ENCODE results near the gene ANO3. TPM values are rescaled to one million over a fixed set of nuclear protein-coding genes. Genes with fewer than 3 reads are reported as not detected.

Gene ANO3
- total and polyA plus RNA-seq, 2 experiments from 2014 or later, result not detected

GRCh38 chr11:26580929-26581328 is 249.0 kb downstream of the ANO3 start:
- peaks cover 17% of the 10 kb centered on the region for H3K4me1 ChIP-seq (ENCODE audit: insufficient read depth)
- no peaks in the 10 kb centered on the region for H3K27me3 ChIP-seq (ENCODE audit: insufficient read depth)
- DNase-seq (ENCODE audit: low spot score), result no peak
- H3F3A ChIP-seq (replicated peaks; ENCODE audit: low read depth), result no peaks in the 10 kb centered on the region
- no peaks in the 10 kb centered on the region for H3K9me2 ChIP-seq (ENCODE audit: insufficient read depth)
- H3K36me3 ChIP-seq (ENCODE audit: insufficient read depth), result no peaks in the 10 kb centered on the region
- TF ChIP-seq EZH2 (IDR thresholded peaks at IDR 0.05; ENCODE audit: low read depth, unreplicated experiment) (no peak), CREB1 (CRISPR knock-in tag; IDR thresholded peaks at IDR 0.05; ENCODE audit: low read depth) (no peak), ZNF114 (CRISPR knock-in tag; IDR thresholded peaks at IDR 0.05) (no peak), CTCF (conservative IDR thresholded peaks at IDR 0.05; ENCODE audit: low read depth in 2 of 2) (no peak), POLR2AphosphoS5 (IDR thresholded peaks at IDR 0.05; ENCODE audit: low read depth) (no peak), STAT1 (IDR thresholded peaks at IDR 0.05; ENCODE audit: unreplicated experiment) (no peak), ZNF462 (CRISPR knock-in tag; IDR thresholded peaks at IDR 0.05) (no peak), REST (IDR thresholded peaks at IDR 0.05; ENCODE audit: unreplicated experiment) (no peak), ZNF331 (CRISPR knock-in tag; IDR thresholded peaks at IDR 0.05; ENCODE audit: low read depth) (no peak), NANOG (IDR thresholded peaks at IDR 0.05; ENCODE audit: borderline replicate concordance) (no peak), JUNB (IDR thresholded peaks at IDR 0.05; ENCODE audit: unreplicated experiment) (no peak), ETS1 (IDR thresholded peaks at IDR 0.05) (no peak), EZH2phosphoT487 (IDR thresholded peaks at IDR 0.05; ENCODE audit: unreplicated experiment) (no peak)
- H3K36me3 Mint-ChIP-seq (ENCODE audit: low read depth), result no peaks in the 10 kb centered on the region
- peaks cover 14% of the 10 kb centered on the region for H3K4me1 Mint-ChIP-seq
- no peak overlapping the region for H2AFZ ChIP-seq
- H3K4me3 ChIP-seq, result no peak overlapping the region
- no peaks in the 10 kb centered on the region for H4K20me1 ChIP-seq (replicated peaks; ENCODE audit: insufficient read depth)
- H3K9me3 Mint-ChIP-seq, result no peaks in the 10 kb centered on the region
- H3K4me2 ChIP-seq, result no peak overlapping the region
- H3K27ac ChIP-seq (ENCODE audit: low read depth), result no peak overlapping the region
- H3K27me3 Mint-ChIP-seq (ENCODE audit: insufficient read depth, low read depth, poor library complexity), result no peaks in the 10 kb centered on the region
- H3K27ac Mint-ChIP-seq, result no peak overlapping the region; the same call in 1 of the 2 replicates
- H3K4me3 Mint-ChIP-seq, result no peak overlapping the region
- H3K79me2 ChIP-seq (replicated peaks; ENCODE audit: insufficient read depth), result no peaks in the 10 kb centered on the region
- ATAC-seq, result no peak

Data from GM23338 (cell line).